Gastroesophageal sphincter (tissue), 4 donors: ENCODE results near the gene SLC14A1. TPM values are rescaled to one million over a fixed set of nuclear protein-coding genes. Genes with fewer than 3 reads are reported as not detected.

Experiments used
- ATAC-seq: fragments of 150-250 bp; one replicate; pipeline ENCODE4 v1.9.1; 2016; ENCODE audit warnings: mild to moderate bottlenecking, moderate library complexity
- H3K27ac ChIP-seq, 4 donors: fragments of 200-600 bp; sonication (generic) in 3 of 4; 1 replicate in 3 of 4; 2 replicates in 1 of 4; pipeline ENCODE4 v1.5.1; 2016 to 2019
- H3K27me3 ChIP-seq: fragments of 200-600 bp; sonication (generic); one replicate; pipeline ENCODE4 v1.5.1; 2019
- H3K36me3 ChIP-seq, 2 donors: fragments of 200-600 bp; sonication (generic); one replicate each; pipeline ENCODE4 v1.5.1; 2019; ENCODE audit warnings: control low read depth in 1 of 2
- H3K4me1 ChIP-seq, 3 donors: fragments of 200-600 bp; sonication (generic); 1 replicate in 2 of 3; 2 replicates in 1 of 3; pipeline ENCODE4 v1.5.1; 2016 to 2019; ENCODE audit warnings: control low read depth in 2 of 3
- H3K4me3 ChIP-seq, 2 donors: fragments of 200-600 bp; sonication (generic); one replicate each; pipeline ENCODE4 v1.5.1; 2019; ENCODE audit warnings: mild to moderate bottlenecking in 1 of 2, moderate library complexity in 1 of 2
- H3K9me3 ChIP-seq, 3 donors: fragments of 200-600 bp; sonication (generic); one replicate each; pipeline ENCODE4 v1.5.1; 2017 to 2019; ENCODE audit warnings: control low read depth in 2 of 3
- EP300 ChIP-seq: sonication (generic); formaldehyde crosslinking; IDR thresholded peaks from one replicate; pipeline ENCODE4 v1.6.1; 2017; ENCODE audit warnings: antibody characterized with exemption, mild to moderate bottlenecking
- POLR2A ChIP-seq, 2 donors: fragments of 450-650 bp; IDR thresholded peaks; one replicate each; pipeline ENCODE4 v1.6.1; 2017; ENCODE audit warnings: antibody characterized with exemption in 2 of 2, mild to moderate bottlenecking in 2 of 2, moderate library complexity in 1 of 2
- POLR2AphosphoS5 ChIP-seq: sonication (generic); formaldehyde crosslinking; IDR thresholded peaks from one replicate; pipeline ENCODE4 v1.6.1; 2017; ENCODE audit warnings: antibody characterized with exemption
- WGBS, 2 donors: methylation state at CpG; one replicate each; pipeline ENCODE4 v1.1.5; 2018; ENCODE audit warnings: low coverage in 1 of 2; 5-methylcytosine and 5-hydroxymethylcytosine counted together
- total RNA-seq, 4 donors: library from RNA; depleted of rRNA; stranded (reverse); fragments of >200 nt; gene quantifications; one replicate each; pipeline ENCODE4 v1.1.0, GENCODE V29; 2016
- TF ChIP-seq, protein P1 (sequence below), 4 experiments: fragments of 200-600 bp in 2 of 4; fragments of 450-650 bp in 2 of 4; sonication (generic) in 1 of 4; IDR thresholded peaks; one replicate each; pipeline ENCODE4 v1.5.1; 2017 to 2019; ENCODE audit warnings: antibody characterized with exemption in 4 of 4, mild to moderate bottlenecking in 2 of 4, moderate library complexity in 2 of 4

Gene SLC14A1
- total RNA-seq, 4 donors from 2014 or later: 0.40 to 6.6 (median 1.5) TPM

DNA sequence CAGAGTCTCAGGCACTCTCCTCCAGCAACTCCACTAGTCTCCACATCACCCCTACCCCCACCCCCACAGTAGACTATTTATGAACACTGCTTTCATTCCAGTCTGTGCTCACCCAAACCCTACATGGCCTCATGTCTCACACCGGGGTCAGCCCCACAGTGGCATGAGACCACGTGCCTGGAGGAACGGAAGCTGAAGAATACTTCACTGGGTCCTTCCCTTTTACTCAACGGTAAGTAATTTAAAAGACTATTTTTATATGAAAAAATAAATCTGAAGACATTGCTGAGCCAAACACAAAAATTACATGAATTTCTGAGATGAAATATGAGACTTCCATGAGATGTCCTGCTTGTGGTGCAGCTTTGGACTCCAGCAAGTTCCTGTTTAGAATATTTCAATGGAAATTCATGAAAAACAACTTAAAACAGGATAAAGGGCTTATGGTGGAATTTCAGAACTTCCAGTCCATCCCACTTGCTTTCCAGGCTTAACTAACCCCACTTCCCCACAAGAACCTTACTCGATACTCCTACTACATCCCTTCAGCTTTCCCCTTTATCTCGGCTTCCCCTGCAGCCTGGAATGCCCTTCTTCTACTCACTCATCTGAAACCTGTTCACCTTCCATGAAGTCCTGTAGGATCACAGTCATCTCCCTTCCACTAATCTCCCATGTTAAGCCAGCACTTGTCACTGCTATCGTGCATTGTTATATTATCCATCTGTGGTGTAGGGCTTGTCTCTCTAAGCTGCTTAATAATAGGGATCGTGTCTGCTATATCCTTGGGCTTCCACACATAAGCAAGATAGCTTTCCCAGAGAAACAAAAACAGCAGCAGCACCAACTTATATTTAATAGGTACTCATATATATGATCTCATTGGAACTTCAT, 47.9 kb downstream of the SLC14A1 start:
- no peaks in the 10 kb centered on the region for H3K9me3 ChIP-seq
- H3K4me1 ChIP-seq: peaks cover 0 to 4% (median 0%) of the 10 kb centered on the region in 3 donors
- H3K4me3 ChIP-seq: no peak overlapping the region
- TF ChIP-seq POLR2A (IDR thresholded peaks at IDR 0.05) (no peak), POLR2AphosphoS5 (no peak), EP300 (no peak)
- TF ChIP-seq, protein P1, sequence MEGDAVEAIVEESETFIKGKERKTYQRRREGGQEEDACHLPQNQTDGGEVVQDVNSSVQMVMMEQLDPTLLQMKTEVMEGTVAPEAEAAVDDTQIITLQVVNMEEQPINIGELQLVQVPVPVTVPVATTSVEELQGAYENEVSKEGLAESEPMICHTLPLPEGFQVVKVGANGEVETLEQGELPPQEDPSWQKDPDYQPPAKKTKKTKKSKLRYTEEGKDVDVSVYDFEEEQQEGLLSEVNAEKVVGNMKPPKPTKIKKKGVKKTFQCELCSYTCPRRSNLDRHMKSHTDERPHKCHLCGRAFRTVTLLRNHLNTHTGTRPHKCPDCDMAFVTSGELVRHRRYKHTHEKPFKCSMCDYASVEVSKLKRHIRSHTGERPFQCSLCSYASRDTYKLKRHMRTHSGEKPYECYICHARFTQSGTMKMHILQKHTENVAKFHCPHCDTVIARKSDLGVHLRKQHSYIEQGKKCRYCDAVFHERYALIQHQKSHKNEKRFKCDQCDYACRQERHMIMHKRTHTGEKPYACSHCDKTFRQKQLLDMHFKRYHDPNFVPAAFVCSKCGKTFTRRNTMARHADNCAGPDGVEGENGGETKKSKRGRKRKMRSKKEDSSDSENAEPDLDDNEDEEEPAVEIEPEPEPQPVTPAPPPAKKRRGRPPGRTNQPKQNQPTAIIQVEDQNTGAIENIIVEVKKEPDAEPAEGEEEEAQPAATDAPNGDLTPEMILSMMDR (IDR thresholded peaks at IDR 0.05): no peak
- no peaks in the 10 kb centered on the region for H3K36me3 ChIP-seq
- peaks cover 24% of the 10 kb centered on the region for H3K27me3 ChIP-seq
- 57 to 71% methylated on average over 6 to 8 of the region's 8 CpGs for WGBS, 2 donors
- ATAC-seq: no peak
- no peak overlapping the region for H3K27ac ChIP-seq

DNA sequence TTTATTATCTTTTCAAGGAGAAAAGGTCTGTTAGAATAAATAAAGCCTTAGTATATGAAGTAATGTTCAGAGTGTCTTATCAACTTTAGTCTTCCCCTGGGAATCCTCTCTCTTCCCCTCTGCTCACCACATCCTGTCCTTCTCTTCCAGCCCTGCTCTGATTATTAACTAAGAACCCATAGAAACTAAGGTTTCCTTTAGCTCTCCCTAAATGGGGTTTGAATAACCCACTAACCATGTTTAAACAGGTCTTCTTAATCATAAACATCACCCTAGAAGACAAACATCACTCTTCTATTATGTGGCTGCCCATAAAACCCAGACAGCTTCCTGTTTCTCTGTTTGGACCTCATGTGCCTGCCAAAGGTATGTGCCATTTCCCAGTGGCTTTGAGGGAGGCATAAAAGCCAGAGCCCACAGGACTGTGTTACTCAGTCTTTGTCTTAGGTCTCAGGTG, 50.1 kb downstream of the SLC14A1 start:
- Histone ChIP-seq H3K27me3 (peaks cover 19% of the 10 kb centered on the region), H3K4me3 (no peak overlapping the region), H3K4me1 (peaks cover 0 to 4% (median 0%) of the 10 kb centered on the region in 3 donors), H3K9me3 (no peaks in the 10 kb centered on the region), H3K27ac (no peak overlapping the region), H3K36me3 (no peaks in the 10 kb centered on the region)
- no peak for TF ChIP-seq POLR2A (IDR thresholded peaks at IDR 0.05)
- TF ChIP-seq, protein P1 (IDR thresholded peaks at IDR 0.05): no peak
- no peak for TF ChIP-seq POLR2AphosphoS5
- no peak for ATAC-seq

DNA sequence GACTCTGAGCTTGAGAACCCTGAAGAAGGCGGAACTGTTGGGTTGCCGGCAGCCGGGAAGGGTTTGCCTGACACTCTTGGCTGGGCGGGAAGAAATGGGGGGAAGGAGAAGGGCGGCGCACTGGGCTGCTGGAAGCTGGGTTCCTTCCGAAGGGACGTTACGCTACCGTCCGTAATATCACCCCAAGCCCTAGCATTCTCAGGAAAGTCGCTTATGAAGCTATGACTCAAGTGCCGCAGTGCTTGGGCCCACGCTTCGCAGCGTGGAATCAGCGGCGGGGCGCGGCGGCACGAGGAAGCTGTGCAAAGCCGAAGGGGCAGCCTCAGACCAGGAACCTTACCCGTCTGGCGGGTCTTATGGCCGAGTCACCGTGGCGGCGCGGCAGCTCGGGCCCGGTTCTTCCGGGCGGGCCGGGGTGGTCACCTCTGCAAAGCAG, 51.3 kb downstream of the SLC14A1 start:
- 0% methylated on average over 5 of the region's 35 CpGs; no CpG with 5 or more reads in 1 of the 2 donors for WGBS, 2 donors
- H3K9me3 ChIP-seq: no peaks in the 10 kb centered on the region
- TF ChIP-seq, protein P1 (IDR thresholded peaks at IDR 0.05): no peak
- peak; percentile 11 for TF ChIP-seq POLR2AphosphoS5
- TF ChIP-seq EP300: no peak
- H3K27me3 ChIP-seq: peaks cover 25% of the 10 kb centered on the region
- peak overlapping the region; percentile 4 to 82 (median 77) for H3K27ac ChIP-seq
- no peaks in the 10 kb centered on the region for H3K36me3 ChIP-seq
- ATAC-seq: peak; percentile 85
- peak overlapping the region; percentile 68 to 85 for H3K4me3 ChIP-seq
- peaks cover 0 to 4% (median 0%) of the 10 kb centered on the region in 3 donors for H3K4me1 ChIP-seq

DNA sequence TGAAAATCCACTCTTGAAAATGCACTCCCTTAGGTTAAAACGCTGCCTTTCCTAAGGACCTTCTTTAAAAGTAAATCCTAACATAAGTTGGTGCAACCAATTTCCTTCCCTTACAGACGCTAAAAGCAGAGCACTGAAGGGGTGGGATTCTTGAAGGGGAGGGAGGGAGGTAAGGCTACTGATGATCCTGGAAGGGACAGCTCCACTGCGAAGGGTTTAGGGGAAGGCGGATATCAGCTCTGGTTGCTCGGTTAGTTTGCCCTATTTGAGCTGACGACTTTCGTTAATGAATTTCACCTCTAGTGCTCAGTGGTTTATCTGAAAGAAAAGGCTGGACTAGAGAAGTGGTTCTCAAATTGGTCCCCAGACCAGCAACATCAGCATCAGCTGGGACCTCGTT, 51.8 kb downstream of the SLC14A1 start:
- Histone ChIP-seq H3K4me1 (peaks cover 0 to 4% (median 0%) of the 10 kb centered on the region in 3 donors), H3K27me3 (peaks cover 26% of the 10 kb centered on the region), H3K4me3 (peak overlapping the region; percentile 68 to 85), H3K27ac (peak overlapping the region; percentile 4 to 82 (median 77)), H3K36me3 (no peaks in the 10 kb centered on the region), H3K9me3 (no peaks in the 10 kb centered on the region)
- 49 to 60% methylated on average over 4 to 6 of the region's 8 CpGs for WGBS, 2 donors
- TF ChIP-seq POLR2AphosphoS5 (no peak), POLR2A (IDR thresholded peaks at IDR 0.05) (no peak), EP300 (no peak)
- TF ChIP-seq, protein P1 (IDR thresholded peaks at IDR 0.05): no peak
- ATAC-seq: no peak

DNA sequence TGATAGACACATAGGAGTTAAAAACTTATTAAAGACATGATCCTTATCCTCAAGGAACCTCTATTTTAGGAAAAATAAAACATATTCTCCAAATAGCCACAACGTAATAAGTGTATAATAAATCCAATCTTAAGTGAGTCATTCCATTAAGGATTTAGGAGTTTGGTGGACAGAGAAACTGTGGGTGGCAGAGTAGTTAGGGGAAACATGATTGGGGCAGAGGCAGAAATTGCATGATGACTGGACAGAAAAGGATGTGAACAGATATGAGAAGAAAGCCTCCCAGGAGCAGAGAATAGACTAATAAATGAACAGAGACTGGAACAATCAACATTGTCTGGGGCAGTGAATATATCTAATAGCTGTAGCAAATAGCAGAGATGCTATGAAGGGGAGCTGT, 53.4 kb downstream of the SLC14A1 start:
- Histone ChIP-seq H3K9me3 (no peaks in the 10 kb centered on the region), H3K36me3 (no peaks in the 10 kb centered on the region), H3K27ac (no peak overlapping the region), H3K4me1 (peaks cover 0 to 4% (median 0%) of the 10 kb centered on the region in 3 donors), H3K27me3 (peaks cover 27% of the 10 kb centered on the region), H3K4me3 (no peak overlapping the region)
- TF ChIP-seq POLR2A (IDR thresholded peaks at IDR 0.05): no peak
- 34 to 63% methylated on average over 1 of the region's 1 CpG for WGBS, 2 donors
- no peak for ATAC-seq
